ENCODE measurements around the gene MTM1. TPM values are rescaled to one million over a fixed set of nuclear protein-coding genes. Genes with fewer than 3 reads are reported as not detected.

Gene MTM1
- polyA plus RNA-seq, 1 donor from 2014 or later: 7.1 TPM

GRCh38 chrX:150558424-150558823 is 10.0 kb upstream of the MTM1 start:
- Histone ChIP-seq H3K27ac (ENCODE audit: low read length) (no peak overlapping the region), H3K9me3 (ENCODE audit: low read length) (no peaks in the 10 kb centered on the region), H3K27me3 (ENCODE audit: insufficient read depth, low read depth, low read length) (no peaks in the 10 kb centered on the region), H3K79me2 (replicated peaks; ENCODE audit: insufficient read depth, low read length) (no peaks in the 10 kb centered on the region), H2AFZ (ENCODE audit: low read depth, low read length) (no peak overlapping the region), H3K9me2 (ENCODE audit: insufficient read depth, low read length) (no peaks in the 10 kb centered on the region), H3K36me3 (ENCODE audit: insufficient read depth, low read length) (no peaks in the 10 kb centered on the region), H3K4me3 (ENCODE audit: low read length) (no peak overlapping the region), H4K20me1 (ENCODE audit: insufficient read depth) (no peaks in the 10 kb centered on the region), H3K9ac (ENCODE audit: low read length) (no peak overlapping the region), H3F3A (ENCODE audit: insufficient read depth, low read length, poor library complexity, severe bottlenecking) (no peaks in the 10 kb centered on the region), H3K4me2 (ENCODE audit: low read length) (no peak overlapping the region)
- TF ChIP-seq REST (IDR thresholded peaks at IDR 0.05; ENCODE audit: borderline replicate concordance) (no peak), SMC3 (conservative IDR thresholded peaks at IDR 0.05; ENCODE audit: poor library complexity) (no peak), TAF1 (IDR thresholded peaks at IDR 0.05; ENCODE audit: low read depth) (no peak), EP300 (conservative IDR thresholded peaks at IDR 0.05; ENCODE audit: poor library complexity, severe bottlenecking) (no peak), POLR2AphosphoS5 (IDR thresholded peaks at IDR 0.05) (no peak), CTCF (IDR thresholded peaks at IDR 0.05; ENCODE audit: poor library complexity, severe bottlenecking) (no peak), RAD21 (conservative IDR thresholded peaks at IDR 0.05) (no peak), MXI1 (conservative IDR thresholded peaks at IDR 0.05; ENCODE audit: poor library complexity, severe bottlenecking) (no peak), EZH2 (IDR thresholded peaks at IDR 0.05; ENCODE audit: borderline replicate concordance, insufficient read depth, low read length, poor library complexity, severe bottlenecking) (no peak)

- Histone ChIP-seq H2AFZ (ENCODE audit: low read depth, low read length) (no peak overlapping the region), H3K79me2 (replicated peaks; ENCODE audit: insufficient read depth, low read length) (no peaks in the 10 kb centered on the region), H3K36me3 (ENCODE audit: insufficient read depth, low read length) (no peaks in the 10 kb centered on the region), H3K4me3 (ENCODE audit: low read length) (no peak overlapping the region), H3F3A (ENCODE audit: insufficient read depth, low read length, poor library complexity, severe bottlenecking) (no peaks in the 10 kb centered on the region), H3K9ac (ENCODE audit: low read length) (no peak overlapping the region), H3K27me3 (ENCODE audit: insufficient read depth, low read depth, low read length) (no peaks in the 10 kb centered on the region), H4K20me1 (ENCODE audit: insufficient read depth) (no peaks in the 10 kb centered on the region), H3K9me3 (ENCODE audit: low read length) (no peaks in the 10 kb centered on the region), H3K4me2 (ENCODE audit: low read length) (no peak overlapping the region), H3K27ac (ENCODE audit: low read length) (no peak overlapping the region), H3K9me2 (ENCODE audit: insufficient read depth, low read length) (no peaks in the 10 kb centered on the region)
- TF ChIP-seq CTCF (IDR thresholded peaks at IDR 0.05; ENCODE audit: poor library complexity, severe bottlenecking) (no peak), MXI1 (conservative IDR thresholded peaks at IDR 0.05; ENCODE audit: poor library complexity, severe bottlenecking) (no peak), POLR2AphosphoS5 (IDR thresholded peaks at IDR 0.05) (no peak), REST (IDR thresholded peaks at IDR 0.05; ENCODE audit: borderline replicate concordance) (no peak), RAD21 (conservative IDR thresholded peaks at IDR 0.05) (no peak), SMC3 (conservative IDR thresholded peaks at IDR 0.05; ENCODE audit: poor library complexity) (no peak), EZH2 (IDR thresholded peaks at IDR 0.05; ENCODE audit: borderline replicate concordance, insufficient read depth, low read length, poor library complexity, severe bottlenecking) (no peak)
These were observed 3.6 kb upstream of the MTM1 start for GRCh38 chrX:150564838-150565237.

Measured in neural cell (in vitro differentiated cells).